Mononuclear cell (primary cell): ENCODE measurements around the gene MATCAP1. TPM values are rescaled to one million over a fixed set of nuclear protein-coding genes. Genes with fewer than 3 reads are reported as not detected.

ENCODE experiments used
- H3K27me3 ChIP-seq: 2 replicates; pipeline ENCODE4 v1.6.0; 2011; ENCODE audit warnings: low read length, control low read depth; ENCODE audit not compliant: insufficient read depth
- H3K4me1 ChIP-seq: 2 replicates; pipeline ENCODE4 v1.5.1; 2011; ENCODE audit warnings: mild to moderate bottlenecking, low read length, control low read depth; ENCODE audit not compliant: insufficient read depth
- H3K4me3 ChIP-seq: 2 replicates; pipeline ENCODE4 v1.5.1; 2011; ENCODE audit warnings: mild to moderate bottlenecking, low read length, moderate library complexity
- H3K9me3 ChIP-seq: 2 replicates; pipeline ENCODE4 v1.5.1; 2011; ENCODE audit warnings: low read depth, mild to moderate bottlenecking, control low read depth, low read length
- total RNA-seq: library from RNA; depleted of rRNA; stranded (reverse); fragments of >200 nt; gene quantifications from one replicate; pipeline ENCODE4 v1.2.3, GENCODE V29; 2012

MATCAP1 gene
- total RNA-seq, 1 donor = 3.5 TPM

DNA sequence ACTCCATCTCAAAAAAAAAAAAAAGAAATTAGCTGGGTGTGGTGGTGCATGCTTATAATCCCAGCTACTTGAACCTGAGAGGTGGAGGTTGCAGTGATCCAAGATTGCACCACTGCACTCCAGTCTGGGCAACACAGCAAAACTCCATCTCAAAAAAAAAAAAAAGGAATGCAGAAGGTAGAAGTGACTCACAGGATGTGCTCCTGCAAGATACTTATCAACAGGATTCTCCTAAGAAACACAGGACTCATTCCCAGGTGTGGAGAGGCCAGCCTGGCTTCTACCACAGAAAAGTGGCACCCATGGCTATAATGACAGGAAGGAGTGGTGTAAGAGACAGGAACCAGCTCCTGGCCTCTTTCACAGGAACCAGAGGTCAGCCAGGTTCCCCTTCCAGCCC is 29.0 kb upstream of the MATCAP1 start:
- Histone ChIP-seq H3K27me3 (no peaks in the 10 kb centered on the region), H3K9me3 (no peaks in the 10 kb centered on the region), H3K4me1 (peaks cover 15% of the 10 kb centered on the region), H3K4me3 (no peak overlapping the region)

DNA sequence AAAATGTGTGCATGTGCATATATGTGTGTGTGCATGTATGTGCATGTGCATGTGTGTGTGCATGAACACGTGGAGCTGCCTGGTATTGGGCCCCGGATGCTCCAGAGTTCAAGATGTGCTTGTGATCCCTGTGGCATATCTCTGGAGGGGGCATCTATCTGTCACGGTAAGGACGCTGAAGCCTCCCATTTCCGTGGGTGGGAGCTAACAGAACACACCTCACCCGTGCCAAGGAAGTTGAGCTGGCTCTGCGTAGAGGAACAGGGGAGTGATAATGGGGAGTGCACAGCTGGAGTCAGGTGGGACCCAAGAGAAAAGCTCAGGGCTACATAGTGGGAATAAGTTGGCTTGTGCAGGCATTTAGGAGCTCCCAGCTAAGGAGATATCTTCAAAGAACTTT is 27.9 kb upstream of the MATCAP1 start:
- peaks cover 4% of the 10 kb centered on the region for H3K4me1 ChIP-seq
- H3K4me3 ChIP-seq = no peak overlapping the region
- no peaks in the 10 kb centered on the region for H3K27me3 ChIP-seq
- no peaks in the 10 kb centered on the region for H3K9me3 ChIP-seq

DNA sequence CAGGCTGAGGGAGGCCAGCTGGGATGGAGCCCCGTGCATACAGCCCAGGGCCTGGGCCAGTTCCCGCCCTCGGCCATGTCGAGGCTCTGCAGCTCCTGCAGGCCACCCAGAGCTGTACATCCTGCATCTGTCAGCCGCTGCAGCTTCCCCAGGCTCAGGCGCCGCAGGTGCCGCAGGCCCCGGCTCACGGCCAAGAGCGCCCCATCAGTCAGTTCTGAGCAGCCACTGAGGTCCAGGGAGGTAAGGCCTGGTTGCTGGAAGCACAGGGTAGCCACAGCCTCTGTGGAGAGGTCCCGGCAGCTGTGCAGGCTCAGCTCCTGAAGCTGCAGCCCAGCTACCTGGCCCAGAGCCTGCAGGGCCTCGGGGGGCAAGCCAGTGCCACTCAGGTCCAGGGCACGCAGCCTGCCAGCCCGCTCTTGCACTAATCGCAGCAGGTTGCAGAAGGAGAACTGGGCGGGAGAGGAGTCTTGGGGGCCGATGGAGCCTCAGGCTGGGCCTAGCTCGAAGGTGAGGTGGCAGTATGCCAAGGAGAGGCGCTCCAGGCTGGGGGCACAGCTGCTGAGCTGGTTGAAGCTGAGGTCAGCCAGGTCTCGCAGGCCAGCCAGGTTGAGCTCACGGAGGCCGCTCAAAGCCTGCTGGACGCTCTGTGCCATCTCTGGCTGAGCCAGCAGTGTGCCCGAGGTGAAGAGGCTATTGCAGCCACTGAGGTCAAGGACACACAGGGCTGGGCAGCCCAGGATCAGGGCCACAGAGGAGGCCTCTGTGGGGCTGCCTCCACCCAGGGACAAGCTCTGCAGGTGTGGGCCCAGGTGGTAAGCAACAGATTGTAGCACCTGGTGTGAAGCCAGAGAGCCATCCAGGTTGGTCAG is 26.5 kb upstream of the MATCAP1 start:
- Histone ChIP-seq H3K4me1 (no peaks in the 10 kb centered on the region), H3K4me3 (no peak overlapping the region), H3K9me3 (no peaks in the 10 kb centered on the region), H3K27me3 (no peaks in the 10 kb centered on the region)

DNA sequence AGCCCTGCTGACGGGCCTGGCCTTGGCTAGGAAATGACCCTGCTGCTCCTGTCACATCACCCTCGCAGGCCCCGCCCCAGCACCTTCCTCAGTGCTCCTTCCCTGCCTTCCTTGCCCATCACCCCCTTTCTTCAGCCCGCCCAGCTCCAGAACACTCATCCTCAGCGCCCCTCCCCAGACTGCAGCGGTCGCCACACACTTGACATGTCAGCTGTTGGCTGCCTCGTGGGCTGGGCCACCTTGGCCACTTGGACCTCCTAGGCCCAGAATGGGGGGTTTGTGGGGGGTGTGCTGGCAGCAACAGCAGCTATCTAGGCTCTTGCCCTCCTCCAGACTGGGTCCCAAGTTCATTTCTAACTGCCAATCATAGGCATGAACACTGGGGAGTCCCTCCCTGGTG is 25.8 kb upstream of the MATCAP1 start:
- H3K4me1 ChIP-seq = no peaks in the 10 kb centered on the region
- H3K4me3 ChIP-seq = no peak overlapping the region
- H3K9me3 ChIP-seq = no peaks in the 10 kb centered on the region
- H3K27me3 ChIP-seq = no peaks in the 10 kb centered on the region

DNA sequence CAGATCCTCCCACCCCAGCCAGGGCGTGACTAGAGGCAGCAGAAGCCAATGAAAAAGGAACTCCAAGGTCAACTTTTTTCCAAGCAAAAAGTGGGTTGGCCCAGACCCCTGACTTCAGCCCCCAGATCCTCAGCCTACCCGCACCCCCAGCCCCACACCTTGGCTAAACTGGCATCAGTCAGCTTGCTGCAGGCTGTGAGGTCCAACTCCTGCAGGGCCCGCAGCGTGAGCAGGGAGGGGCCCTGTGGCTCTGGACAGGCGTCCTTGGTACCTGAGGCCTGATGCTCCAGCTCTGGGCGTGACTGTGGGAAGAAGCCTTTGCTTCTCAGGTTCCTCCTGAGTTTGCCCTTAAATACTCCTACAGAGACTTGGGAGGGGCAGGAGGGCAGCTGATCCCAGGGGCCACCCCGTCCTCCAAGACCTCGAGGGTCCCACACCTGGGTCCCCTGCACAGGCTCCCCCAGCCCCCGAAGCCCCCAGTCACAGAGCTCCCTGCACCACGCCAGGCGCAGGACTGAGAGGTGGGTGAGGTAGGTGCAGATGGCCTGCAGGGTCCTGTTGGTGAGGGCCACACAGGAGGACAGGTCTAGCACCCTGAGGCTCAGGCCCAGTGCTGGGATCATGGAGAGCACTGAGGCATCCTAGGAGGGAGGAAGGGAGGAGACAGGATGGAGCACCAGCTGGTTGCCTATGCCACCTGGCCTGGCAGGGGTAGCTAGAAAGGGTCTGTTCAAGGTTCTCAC is 24.6 kb upstream of the MATCAP1 start:
- no peaks in the 10 kb centered on the region for H3K27me3 ChIP-seq
- H3K4me3 ChIP-seq = no peak overlapping the region
- H3K4me1 ChIP-seq = no peaks in the 10 kb centered on the region
- H3K9me3 ChIP-seq = no peaks in the 10 kb centered on the region

DNA sequence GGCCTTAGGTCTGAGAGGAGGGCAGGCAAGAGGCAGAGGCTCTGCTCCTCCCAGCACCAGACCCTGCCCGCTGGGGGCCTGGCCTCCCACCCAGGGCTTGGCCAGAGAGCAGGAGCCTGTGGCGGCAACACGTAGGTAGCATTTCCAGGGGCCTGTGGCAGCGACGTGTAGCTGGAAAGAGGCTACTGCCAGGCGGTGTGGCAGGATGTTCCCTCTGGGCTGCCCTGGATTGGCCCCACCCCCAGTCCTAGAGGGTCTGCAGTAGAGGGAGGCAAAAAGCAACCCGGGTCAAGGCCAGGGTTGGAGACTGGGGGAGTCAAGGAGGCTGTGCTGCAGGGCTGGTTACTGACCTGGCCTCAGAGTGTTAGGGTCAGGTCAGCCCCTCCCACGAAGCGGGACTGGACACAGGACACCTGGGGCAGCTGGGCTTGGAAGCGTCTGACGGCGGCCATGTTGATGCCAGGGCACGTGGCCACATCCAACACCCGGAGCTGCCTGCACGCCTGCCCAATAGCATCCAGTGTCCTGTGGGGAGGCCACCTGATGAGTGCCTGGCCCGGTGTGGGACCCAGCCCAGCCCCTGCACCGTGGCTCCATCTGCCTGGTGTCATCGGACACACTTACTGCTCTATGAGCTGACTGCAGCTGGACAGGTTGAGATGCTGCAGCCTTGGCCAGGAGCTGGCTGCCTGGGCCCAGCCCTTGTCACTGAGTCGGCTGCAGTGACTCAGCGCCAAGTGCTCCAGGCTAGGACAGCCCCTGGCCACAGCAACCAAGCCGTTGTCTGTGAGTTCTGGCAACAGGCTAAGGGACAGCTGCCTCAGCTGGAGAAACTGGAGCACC is 23.7 kb upstream of the MATCAP1 start:
- no peaks in the 10 kb centered on the region for H3K9me3 ChIP-seq
- H3K27me3 ChIP-seq = no peaks in the 10 kb centered on the region
- no peak overlapping the region for H3K4me3 ChIP-seq

DNA sequence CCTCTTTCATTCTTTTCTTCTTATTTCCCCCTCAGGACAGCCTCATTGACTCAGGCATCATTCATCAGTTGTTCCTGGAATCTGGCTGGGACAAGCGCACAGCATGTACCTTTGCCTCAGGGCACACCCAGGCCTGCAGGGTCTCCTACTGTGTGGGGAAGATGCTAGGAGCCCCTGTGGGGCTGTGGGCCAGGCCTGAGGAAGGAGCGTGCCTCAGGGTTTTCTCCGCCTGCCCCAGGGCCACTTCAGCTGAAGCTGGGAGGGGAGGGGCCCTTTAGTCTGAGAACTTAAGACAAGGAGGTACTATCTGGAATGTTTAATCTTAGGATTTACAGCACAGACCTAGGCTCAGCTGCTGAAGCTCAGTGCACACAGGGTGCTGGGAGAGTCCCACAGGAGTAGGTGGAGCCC is 23.1 kb upstream of the MATCAP1 start:
- Histone ChIP-seq H3K4me1 (no peaks in the 10 kb centered on the region), H3K9me3 (no peaks in the 10 kb centered on the region), H3K4me3 (no peak overlapping the region), H3K27me3 (no peaks in the 10 kb centered on the region)

More for the DNA sequence above, 23.7 kb upstream of the MATCAP1 start:
- no peaks in the 10 kb centered on the region for H3K4me1 ChIP-seq

DNA sequence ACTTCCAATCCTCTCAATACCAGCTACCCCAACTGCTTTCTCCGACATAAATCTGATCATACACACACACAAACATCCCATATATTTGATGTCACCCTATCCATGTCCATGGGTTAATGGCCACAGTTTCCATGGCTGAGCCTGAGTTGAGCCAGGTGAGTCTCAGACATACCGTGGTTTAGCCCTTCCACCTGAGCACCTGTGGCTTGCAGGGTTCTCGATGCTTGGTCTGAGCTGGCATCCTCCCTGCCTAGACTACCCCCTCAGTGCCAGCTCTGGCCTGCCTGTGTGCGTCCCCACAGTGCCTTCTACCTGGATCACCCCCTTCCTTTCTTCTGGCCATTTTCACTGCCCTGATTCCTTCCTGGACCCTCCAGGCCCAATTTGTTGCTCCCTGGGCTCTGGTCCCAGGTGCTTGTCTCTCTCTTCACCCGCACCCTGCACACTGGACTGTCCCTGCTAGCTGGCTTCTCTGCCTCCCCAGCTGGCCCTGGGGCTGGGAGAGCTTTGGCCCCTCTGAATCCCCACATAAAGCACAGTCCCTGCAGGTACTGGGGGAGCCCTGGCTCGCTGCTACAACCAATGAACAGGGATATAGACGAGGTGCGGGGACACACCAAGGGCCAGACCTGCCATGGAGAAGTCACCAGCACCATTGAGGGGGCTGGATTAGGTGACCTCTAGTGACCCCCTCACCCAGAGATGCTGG is 22.5 kb upstream of the MATCAP1 start:
- Histone ChIP-seq H3K27me3 (no peaks in the 10 kb centered on the region), H3K4me1 (no peaks in the 10 kb centered on the region), H3K4me3 (no peak overlapping the region), H3K9me3 (no peaks in the 10 kb centered on the region)

DNA sequence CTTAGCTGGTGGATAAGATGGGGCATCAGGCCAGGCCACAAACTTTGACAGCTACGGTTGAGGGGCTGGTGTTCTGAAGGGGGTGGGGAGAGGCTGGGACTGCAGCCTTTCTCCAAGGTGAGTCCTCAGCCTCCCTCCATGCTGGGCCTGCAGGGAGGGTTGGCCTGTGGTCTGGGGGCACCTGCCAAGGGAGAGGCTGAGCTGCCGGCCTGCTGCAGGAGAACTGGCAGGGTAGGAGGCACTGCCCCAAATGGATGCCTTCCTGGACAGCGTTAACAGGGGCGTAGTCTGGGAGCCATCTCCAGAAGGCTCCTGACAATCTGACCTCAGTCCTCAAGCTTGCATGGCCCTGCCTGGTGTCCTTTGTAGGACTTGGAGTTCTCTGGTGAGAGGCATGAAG is 20.3 kb upstream of the MATCAP1 start:
- Histone ChIP-seq H3K4me3 (no peak overlapping the region), H3K27me3 (no peaks in the 10 kb centered on the region), H3K4me1 (no peaks in the 10 kb centered on the region), H3K9me3 (no peaks in the 10 kb centered on the region)

DNA sequence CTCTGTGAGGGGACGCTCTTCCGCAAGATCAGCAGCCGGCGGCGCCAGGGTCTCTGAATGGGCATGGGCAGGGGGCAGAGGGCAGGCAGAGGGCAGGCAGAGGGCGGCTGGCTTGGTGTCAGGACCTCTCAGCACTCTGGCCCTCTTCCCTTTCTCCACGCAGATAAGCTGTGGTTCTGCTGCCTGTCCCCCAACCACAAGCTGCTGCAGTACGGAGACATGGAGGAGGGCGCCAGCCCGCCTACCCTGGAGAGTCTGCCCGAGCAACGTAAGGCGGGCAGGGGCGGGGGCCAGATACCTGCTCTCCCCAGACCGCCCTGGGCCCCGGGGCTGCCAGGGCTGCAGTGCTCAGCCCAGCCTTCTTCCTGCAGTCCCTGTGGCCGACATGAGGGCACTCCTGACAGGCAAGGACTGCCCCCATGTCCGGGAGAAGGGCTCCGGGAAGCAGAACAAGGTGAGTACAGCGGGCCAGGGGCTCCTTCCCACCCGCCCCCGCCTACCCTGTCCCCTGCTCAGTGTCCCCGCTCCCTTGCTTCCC is 19.3 kb upstream of the MATCAP1 start:
- Histone ChIP-seq H3K4me3 (no peak overlapping the region), H3K27me3 (no peaks in the 10 kb centered on the region), H3K9me3 (no peaks in the 10 kb centered on the region), H3K4me1 (no peaks in the 10 kb centered on the region)

DNA sequence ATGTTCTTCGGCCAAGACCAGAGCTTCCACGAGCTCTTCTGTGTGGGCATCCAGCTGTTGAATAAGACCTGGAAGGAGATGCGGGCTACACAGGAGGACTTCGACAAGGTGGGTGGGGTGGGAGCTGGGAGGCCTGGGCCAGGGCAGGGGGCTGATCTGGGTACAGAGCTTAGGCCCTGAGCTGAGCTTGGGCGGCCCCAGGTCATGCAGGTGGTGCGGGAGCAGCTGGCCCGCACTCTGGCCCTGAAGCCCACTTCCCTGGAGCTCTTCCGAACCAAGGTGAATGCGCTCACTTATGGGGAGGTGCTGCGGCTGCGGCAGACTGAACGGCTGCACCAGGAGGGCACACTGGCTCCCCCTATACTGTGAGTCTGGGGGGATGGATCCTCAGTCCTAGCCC is 18.7 kb upstream of the MATCAP1 start:
- Histone ChIP-seq H3K9me3 (no peaks in the 10 kb centered on the region), H3K27me3 (no peaks in the 10 kb centered on the region), H3K4me3 (no peak overlapping the region), H3K4me1 (no peaks in the 10 kb centered on the region)

DNA sequence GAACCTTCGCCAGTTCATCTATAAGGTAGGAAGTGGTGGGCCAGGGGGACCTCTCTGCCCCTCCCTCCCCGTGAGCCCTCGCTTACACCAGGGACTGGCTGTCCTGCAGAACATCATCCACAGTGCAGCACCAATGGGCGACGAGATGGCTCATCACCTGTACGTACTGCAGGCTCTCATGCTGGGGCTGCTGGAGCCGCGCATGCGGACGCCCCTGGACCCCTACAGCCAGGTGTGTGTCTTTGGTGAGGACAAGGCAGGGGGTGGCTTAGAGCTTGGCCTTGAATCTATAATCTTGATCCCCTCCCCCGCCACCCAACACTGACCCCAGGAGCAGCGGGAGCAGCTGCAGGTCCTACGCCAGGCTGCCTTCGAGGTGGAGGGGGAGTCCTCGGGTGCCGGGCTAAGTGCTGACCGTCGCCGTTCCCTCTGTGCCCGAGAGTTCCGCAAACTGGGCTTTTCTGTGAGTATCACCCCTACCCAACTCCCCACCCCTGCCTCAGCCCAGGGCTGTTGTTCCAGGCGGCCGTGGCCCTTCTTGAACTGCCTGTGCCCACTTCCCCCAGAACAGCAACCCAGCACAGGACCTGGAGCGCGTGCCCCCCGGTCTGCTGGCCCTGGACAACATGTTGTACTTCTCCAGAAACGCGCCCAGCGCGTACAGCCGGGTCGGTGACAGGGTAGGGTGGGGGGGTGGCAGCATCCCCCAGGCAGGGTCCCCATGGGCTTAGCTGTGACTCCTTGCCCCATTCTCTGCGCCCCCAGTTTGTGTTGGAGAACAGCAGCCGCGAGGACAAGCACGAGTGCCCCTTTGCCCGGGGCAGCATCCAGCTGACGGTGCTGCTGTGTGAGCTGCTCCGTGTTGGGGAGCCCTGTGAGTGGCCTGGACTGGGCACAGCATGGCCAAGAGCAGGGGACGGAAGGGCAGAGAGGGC is 17.9 kb upstream of the MATCAP1 start:
- no peak overlapping the region for H3K4me3 ChIP-seq
- no peaks in the 10 kb centered on the region for H3K27me3 ChIP-seq
- no peaks in the 10 kb centered on the region for H3K4me1 ChIP-seq
- no peaks in the 10 kb centered on the region for H3K9me3 ChIP-seq

DNA sequence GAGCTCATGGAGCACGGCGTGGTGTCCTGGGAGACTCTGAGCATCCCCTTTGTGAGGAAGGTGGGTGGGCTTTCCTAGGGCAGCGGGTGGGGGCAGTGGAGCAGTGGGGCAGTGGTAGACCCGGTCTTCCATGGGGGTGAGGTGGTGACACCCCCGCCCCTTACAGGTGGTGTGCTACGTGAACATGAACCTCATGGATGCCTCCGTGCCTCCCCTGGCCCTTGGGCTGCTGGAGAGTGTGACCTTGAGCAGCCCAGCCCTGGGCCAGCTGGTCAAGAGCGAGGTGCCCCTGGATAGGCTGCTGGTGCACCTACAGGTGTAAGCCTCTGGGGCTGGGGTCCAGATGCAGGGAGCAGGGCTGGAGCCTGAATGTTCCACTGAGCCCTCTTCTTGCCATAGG is 16.7 kb upstream of the MATCAP1 start:
- Histone ChIP-seq H3K4me1 (no peaks in the 10 kb centered on the region), H3K9me3 (no peaks in the 10 kb centered on the region), H3K4me3 (no peak overlapping the region), H3K27me3 (no peaks in the 10 kb centered on the region)
